NB4 (cell line): Measurements from ENCODE around the gene IFIH1.

Experiments
- DNase-seq: peaks from one replicate; pipeline ENCODE4 v3.0.0; 2010; ENCODE audit warnings: low read depth
- H3K4me3 ChIP-seq: one replicate; pipeline ENCODE4 v1.5.1; 2011; ENCODE audit warnings: mild to moderate bottlenecking, low read depth, low read length, moderate library complexity
- CTCF ChIP-seq: IDR thresholded peaks from one replicate; pipeline ENCODE4 v1.5.1; 2012; ENCODE audit warnings: low read depth, low read length
- MAX ChIP-seq: IDR thresholded peaks from 2 replicates; pipeline ENCODE4 v1.6.1; 2011; ENCODE audit warnings: low read depth, low read length
- MYC ChIP-seq: IDR thresholded peaks from 2 replicates; pipeline ENCODE4 v1.6.1; 2011; ENCODE audit warnings: low read depth, low read length
- POLR2A ChIP-seq: IDR thresholded peaks from 2 replicates; pipeline ENCODE4 v1.6.1; 2011; ENCODE audit warnings: mild to moderate bottlenecking; ENCODE audit not compliant: insufficient read length; ENCODE audit errors: extremely low read depth

Gene IFIH1

GRCh38 chr2:162301877-162302276, 16.6 kb downstream of the IFIH1 start:
- no peak overlapping the region for H3K4me3 ChIP-seq
- TF ChIP-seq MAX: no peak
- no peak for TF ChIP-seq CTCF
- no peak for TF ChIP-seq MYC
- TF ChIP-seq POLR2A: no peak
- DNase-seq: no peak

- no peak overlapping the region for H3K4me3 ChIP-seq
These were observed 17.2 kb downstream of the IFIH1 start for GRCh38 chr2:162301151-162301804.

GRCh38 chr2:162300266-162300665, 18.2 kb downstream of the IFIH1 start:
- TF ChIP-seq CTCF (no peak), MAX (no peak), POLR2A (no peak), MYC (no peak)
- no peak overlapping the region for H3K4me3 ChIP-seq
- DNase-seq: no peak

More at GRCh38 chr2:162301151-162301804, 17.2 kb downstream of the IFIH1 start:
- TF ChIP-seq MYC (no peak), CTCF (peak; percentile 72)
- peak; percentile 76 for DNase-seq

GRCh38 chr2:162298669-162299335, 19.7 kb downstream of the IFIH1 start:
- DNase-seq: no peak
- H3K4me3 ChIP-seq: no peak overlapping the region
- no peak for TF ChIP-seq CTCF
- no peak for TF ChIP-seq MAX
- TF ChIP-seq MYC: no peak
- no peak for TF ChIP-seq POLR2A

- TF ChIP-seq MAX: no peak
- no peak for TF ChIP-seq POLR2A
- peak; percentile 79 for TF ChIP-seq CTCF
- TF ChIP-seq MYC: no peak
- no peak overlapping the region for H3K4me3 ChIP-seq
- peak; percentile 78 for DNase-seq
These were observed 20.4 kb downstream of the IFIH1 start for GRCh38 chr2:162297925-162298552.
